Karpas-422 (cell line): ENCODE results near the gene MAGI1. TPM values are rescaled to one million over a fixed set of nuclear protein-coding genes. Genes with fewer than 3 reads are reported as not detected.

Experiments
- DNase-seq: peaks from one replicate; pipeline ENCODE4 v3.0.0-alpha.2; 2015
- H2AFZ ChIP-seq: fragments of 200-600 bp; sonication (generic); 2 replicates; pipeline ENCODE4 v1.6.1; 2014; ENCODE audit warnings: antibody characterized with exemption, low read length, mixed read lengths
- H3K27ac ChIP-seq: fragments of 200-600 bp; sonication (generic); 2 replicates; pipeline ENCODE4 v1.5.1; 2014; ENCODE audit warnings: mild to moderate bottlenecking, low read length, moderate library complexity
- H3K27me3 ChIP-seq: fragments of 200-600 bp; sonication (generic); 2 replicates; pipeline ENCODE4 v1.6.1; 2014; ENCODE audit warnings: low read length, mixed read lengths
- H3K36me3 ChIP-seq: fragments of 200-600 bp; sonication (generic); 2 replicates; pipeline ENCODE4 v1.6.1; 2014; ENCODE audit warnings: low read length, mixed read lengths; ENCODE audit not compliant: insufficient read depth
- H3K4me1 ChIP-seq: fragments of 200-600 bp; sonication (generic); 2 replicates; pipeline ENCODE4 v1.6.1; 2014; ENCODE audit warnings: mild to moderate bottlenecking, low read length, mixed read lengths
- H3K4me2 ChIP-seq: fragments of 200-600 bp; sonication (generic); 2 replicates; pipeline ENCODE4 v1.6.1; 2014; ENCODE audit warnings: low read length, low read depth, mild to moderate bottlenecking; ENCODE audit not compliant: poor library complexity, severe bottlenecking
- H3K4me3 ChIP-seq: fragments of 200-600 bp; sonication (generic); 2 replicates; pipeline ENCODE4 v1.5.1; 2014; ENCODE audit warnings: mild to moderate bottlenecking, antibody characterized with exemption, low read length, mixed read lengths
- H3K79me2 ChIP-seq: fragments of 200-600 bp; sonication (generic); 2 replicates; pipeline ENCODE4 v1.6.1; 2014; ENCODE audit warnings: mild to moderate bottlenecking, low read length, mixed read lengths
- H3K9ac ChIP-seq: fragments of 200-600 bp; sonication (generic); 2 replicates; pipeline ENCODE4 v1.6.0; 2014; ENCODE audit warnings: low read length
- H3K9me2 ChIP-seq: fragments of 200-600 bp; sonication (generic), shearing (Covaris generic); replicated peaks from 2 replicates; pipeline ENCODE4 v1.6.0; 2014; ENCODE audit warnings: mild to moderate bottlenecking, low read length, moderate library complexity; ENCODE audit not compliant: insufficient read depth
- H3K9me3 ChIP-seq: fragments of 300-700, 200-600 bp; sonication (generic); 2 replicates; pipeline ENCODE4 v1.6.1; 2014; ENCODE audit warnings: low read length, mixed read lengths
- H4K20me1 ChIP-seq: fragments of 200-600 bp; sonication (generic); 2 replicates; pipeline ENCODE4 v1.6.1; 2014; ENCODE audit warnings: mild to moderate bottlenecking, antibody characterized with exemption, low read length, low read depth; ENCODE audit not compliant: insufficient read depth
- total RNA-seq: library from RNA; depleted of rRNA; stranded (reverse); fragments of >200 nt; shearing (Covaris generic); gene quantifications from 2 replicates; pipeline ENCODE4 v1.2.3, GENCODE V29; 2014; ENCODE audit warnings: low replicate concordance

Gene MAGI1
- total RNA-seq, 1 experiment from 2014 or later = 0.71 TPM

DNA sequence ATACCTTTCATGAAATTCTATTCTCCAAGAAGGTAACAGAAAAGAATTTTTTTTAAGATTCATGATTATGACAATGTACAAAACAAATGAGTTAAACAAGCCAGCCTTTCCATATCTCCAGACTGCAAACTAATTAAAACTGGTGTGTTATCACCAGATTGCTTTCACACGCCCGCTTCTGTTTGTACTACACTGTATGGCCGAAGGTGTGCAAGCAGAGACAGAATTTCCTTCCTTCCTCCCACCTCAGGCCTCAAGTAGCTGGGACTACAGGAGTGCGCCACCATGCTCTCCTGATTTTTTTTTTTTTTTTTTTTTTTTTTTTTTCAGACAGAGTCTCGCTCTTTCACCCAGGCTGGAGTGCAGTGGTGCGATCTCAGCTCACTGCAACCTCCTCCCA, 400.4 kb downstream of the MAGI1 start:
- Histone ChIP-seq H3K9me2 (no peaks in the 10 kb centered on the region), H3K4me2 (no peak overlapping the region), H3K79me2 (no peaks in the 10 kb centered on the region), H3K36me3 (no peaks in the 10 kb centered on the region), H3K9ac (no peak overlapping the region), H3K9me3 (no peaks in the 10 kb centered on the region), H3K27me3 (no peaks in the 10 kb centered on the region), H2AFZ (no peak overlapping the region), H3K4me1 (no peaks in the 10 kb centered on the region), H3K27ac (no peak overlapping the region), H3K4me3 (no peak overlapping the region), H4K20me1 (no peaks in the 10 kb centered on the region)
- DNase-seq = no peak

DNA sequence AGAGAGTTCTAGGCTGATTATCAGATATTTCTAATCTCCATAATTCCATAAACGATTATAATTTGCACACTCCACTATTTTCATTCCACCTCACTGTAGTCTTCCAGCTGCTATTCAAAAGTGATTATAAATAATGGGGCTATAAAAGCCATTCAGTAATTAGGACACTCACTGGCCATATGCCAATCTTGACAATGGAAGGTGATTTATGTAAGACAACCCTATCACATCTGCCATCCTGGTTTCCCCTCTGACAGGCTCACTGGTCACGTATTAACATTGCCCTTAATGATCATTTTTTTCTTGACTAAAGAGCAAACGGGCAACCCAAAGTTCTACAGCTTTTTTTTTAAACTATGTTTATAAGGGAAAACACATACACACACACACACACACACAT, 402.4 kb downstream of the MAGI1 start:
- no peak overlapping the region for H3K27ac ChIP-seq
- H3K4me3 ChIP-seq = no peak overlapping the region
- H3K36me3 ChIP-seq = no peaks in the 10 kb centered on the region
- no peaks in the 10 kb centered on the region for H4K20me1 ChIP-seq
- no peaks in the 10 kb centered on the region for H3K9me3 ChIP-seq
- H3K27me3 ChIP-seq = no peaks in the 10 kb centered on the region
- H3K9ac ChIP-seq = no peak overlapping the region
- no peaks in the 10 kb centered on the region for H3K9me2 ChIP-seq
- H3K4me2 ChIP-seq = no peak overlapping the region
- no peak for DNase-seq
- no peaks in the 10 kb centered on the region for H3K4me1 ChIP-seq
- no peaks in the 10 kb centered on the region for H3K79me2 ChIP-seq
- H2AFZ ChIP-seq = no peak overlapping the region

DNA sequence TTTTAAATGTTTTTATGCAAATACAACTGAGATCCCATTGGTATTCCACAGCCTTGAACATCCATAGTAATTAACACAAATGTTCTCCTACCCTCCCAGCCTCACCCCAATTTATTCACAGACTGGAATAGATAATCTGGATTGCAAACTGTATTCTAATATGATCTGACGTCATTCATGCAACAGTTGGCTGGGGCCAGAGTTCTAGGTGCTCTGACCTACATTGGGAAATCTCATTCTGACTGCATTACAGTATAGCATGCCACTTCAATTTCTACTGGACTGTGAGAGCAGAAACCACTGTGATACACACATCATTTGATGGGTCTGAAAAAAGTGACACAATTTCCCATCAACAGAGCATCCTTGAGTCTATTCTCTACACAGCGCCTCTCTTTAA, 403.1 kb downstream of the MAGI1 start:
- Histone ChIP-seq H3K27me3 (no peaks in the 10 kb centered on the region), H4K20me1 (no peaks in the 10 kb centered on the region), H3K36me3 (no peaks in the 10 kb centered on the region), H3K9me2 (no peaks in the 10 kb centered on the region), H3K9ac (no peak overlapping the region), H3K4me1 (no peaks in the 10 kb centered on the region), H3K9me3 (no peaks in the 10 kb centered on the region), H3K4me2 (no peak overlapping the region), H3K4me3 (no peak overlapping the region), H3K79me2 (no peaks in the 10 kb centered on the region), H3K27ac (no peak overlapping the region), H2AFZ (no peak overlapping the region)
- DNase-seq = no peak

DNA sequence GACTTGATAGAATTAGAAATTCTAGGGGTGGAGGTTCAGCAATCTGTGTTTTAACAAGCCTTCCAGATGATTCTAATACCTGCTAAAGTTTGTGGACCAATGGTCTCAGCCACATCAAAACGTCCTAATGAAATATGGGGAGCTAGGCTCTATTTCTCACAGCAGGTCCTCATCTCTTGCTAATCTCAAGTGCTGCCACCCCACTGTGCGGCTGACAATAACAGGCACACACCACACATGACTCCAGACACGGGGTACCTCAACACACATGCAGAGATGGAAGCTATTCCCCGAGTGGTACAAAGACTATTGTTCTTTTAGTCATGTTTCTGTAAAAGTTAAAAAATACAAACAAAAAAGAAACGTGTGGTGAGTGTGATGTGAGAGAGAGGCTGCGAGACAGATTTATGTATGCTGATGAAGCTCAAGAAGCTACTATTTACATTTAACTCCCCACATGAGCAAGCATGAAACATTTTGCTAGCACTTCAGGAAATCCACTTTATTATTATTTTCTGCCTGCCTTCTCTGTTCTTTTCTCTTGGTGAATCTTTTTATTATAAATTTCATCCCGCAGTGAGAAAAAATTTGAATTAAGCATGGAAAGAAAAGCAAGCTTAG, 405.6 kb downstream of the MAGI1 start:
- Histone ChIP-seq H3K79me2 (no peaks in the 10 kb centered on the region), H3K27ac (no peak overlapping the region), H2AFZ (no peak overlapping the region), H3K9me3 (no peaks in the 10 kb centered on the region), H3K4me1 (no peaks in the 10 kb centered on the region), H3K4me3 (no peak overlapping the region), H3K9me2 (no peaks in the 10 kb centered on the region), H3K36me3 (no peaks in the 10 kb centered on the region), H3K4me2 (no peak overlapping the region), H4K20me1 (no peaks in the 10 kb centered on the region), H3K9ac (no peak overlapping the region), H3K27me3 (no peaks in the 10 kb centered on the region)
- DNase-seq = no peak

DNA sequence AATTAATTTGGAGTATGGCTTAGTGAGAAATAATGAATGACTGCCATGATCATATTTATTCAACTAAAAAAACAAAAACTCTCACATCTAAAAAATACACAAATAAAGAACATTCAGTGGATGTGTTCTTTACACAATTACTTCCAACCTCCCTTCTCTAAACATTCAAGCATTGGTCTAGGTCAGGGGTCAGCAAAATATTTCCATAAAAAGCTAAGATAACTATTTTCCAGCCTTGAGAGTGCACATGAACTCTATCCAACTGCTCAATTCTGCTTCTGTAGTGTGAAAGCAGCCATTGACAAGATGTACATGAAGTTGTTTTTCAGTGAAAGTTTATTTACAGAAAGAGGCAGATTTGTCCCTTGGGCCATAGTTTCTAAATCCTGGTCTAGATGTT, 406.3 kb downstream of the MAGI1 start:
- Histone ChIP-seq H3K36me3 (no peaks in the 10 kb centered on the region), H3K4me1 (no peaks in the 10 kb centered on the region), H3K4me3 (no peak overlapping the region), H4K20me1 (no peaks in the 10 kb centered on the region), H3K9ac (no peak overlapping the region), H3K27me3 (no peaks in the 10 kb centered on the region), H3K27ac (no peak overlapping the region), H2AFZ (no peak overlapping the region), H3K9me3 (no peaks in the 10 kb centered on the region), H3K79me2 (no peaks in the 10 kb centered on the region), H3K4me2 (no peak overlapping the region), H3K9me2 (no peaks in the 10 kb centered on the region)
- DNase-seq = no peak

DNA sequence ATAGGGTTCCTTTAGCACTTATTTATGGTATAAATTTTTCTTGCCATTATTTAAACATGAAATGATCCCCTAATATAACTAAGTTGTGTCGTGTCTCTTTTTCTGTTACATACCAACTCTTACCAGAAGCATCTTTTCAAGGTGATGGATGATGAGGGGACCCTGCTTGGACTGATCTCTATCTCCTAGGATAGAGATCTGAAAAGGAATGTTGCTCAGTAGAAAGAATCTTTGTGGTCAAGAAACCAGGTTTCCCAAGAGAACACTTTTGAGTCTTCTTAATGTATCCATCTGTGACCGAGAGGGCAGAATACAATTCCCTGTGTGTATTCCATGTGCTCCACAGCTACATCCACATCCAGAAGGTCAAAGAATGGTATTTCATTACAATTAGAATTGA, 409.7 kb downstream of the MAGI1 start:
- no peaks in the 10 kb centered on the region for H3K9me2 ChIP-seq

DNA sequence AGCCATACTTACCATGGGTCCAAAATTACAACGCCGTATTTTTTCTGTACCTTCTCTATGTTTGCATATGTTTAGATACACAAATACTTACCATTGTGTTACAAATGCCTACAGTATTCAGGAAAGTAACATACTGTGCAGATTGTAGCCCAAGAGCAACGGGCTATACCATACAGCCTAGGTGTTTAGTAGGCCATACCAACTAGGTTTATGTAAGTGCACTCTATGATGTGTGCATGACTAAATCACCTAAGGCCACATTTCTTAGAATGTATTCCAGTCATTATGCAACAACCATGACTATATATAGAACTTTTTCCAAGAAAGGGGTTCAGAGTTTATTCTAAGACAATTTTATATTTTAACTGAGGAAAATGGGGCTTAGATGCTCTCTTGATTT, 411.7 kb downstream of the MAGI1 start:
- no peaks in the 10 kb centered on the region for H4K20me1 ChIP-seq
- H3K4me3 ChIP-seq = no peak overlapping the region
- H2AFZ ChIP-seq = no peak overlapping the region
- H3K36me3 ChIP-seq = no peaks in the 10 kb centered on the region
- no peaks in the 10 kb centered on the region for H3K27me3 ChIP-seq
- no peaks in the 10 kb centered on the region for H3K79me2 ChIP-seq
- H3K4me2 ChIP-seq = no peak overlapping the region
- H3K9me3 ChIP-seq = no peaks in the 10 kb centered on the region
- no peak overlapping the region for H3K9ac ChIP-seq
- DNase-seq = no peak
- H3K9me2 ChIP-seq = no peaks in the 10 kb centered on the region
- no peak overlapping the region for H3K27ac ChIP-seq
- no peaks in the 10 kb centered on the region for H3K4me1 ChIP-seq

More for the DNA sequence above, 409.7 kb downstream of the MAGI1 start:
- Histone ChIP-seq H3K79me2 (no peaks in the 10 kb centered on the region), H3K9me3 (no peaks in the 10 kb centered on the region), H2AFZ (no peak overlapping the region), H3K9ac (no peak overlapping the region), H3K27ac (no peak overlapping the region), H4K20me1 (no peaks in the 10 kb centered on the region), H3K36me3 (no peaks in the 10 kb centered on the region), H3K4me3 (no peak overlapping the region), H3K4me1 (no peaks in the 10 kb centered on the region), H3K4me2 (no peak overlapping the region), H3K27me3 (no peaks in the 10 kb centered on the region)
- no peak for DNase-seq

GRCh38 chr3:65625305-65625704, 413.4 kb downstream of the MAGI1 start:
- Histone ChIP-seq H3K4me2 (no peak overlapping the region), H3K9me3 (no peaks in the 10 kb centered on the region), H3K27me3 (no peaks in the 10 kb centered on the region), H3K4me1 (no peaks in the 10 kb centered on the region), H3K4me3 (no peak overlapping the region), H3K27ac (no peak overlapping the region), H3K36me3 (no peaks in the 10 kb centered on the region), H2AFZ (no peak overlapping the region), H4K20me1 (no peaks in the 10 kb centered on the region), H3K9ac (no peak overlapping the region), H3K79me2 (no peaks in the 10 kb centered on the region), H3K9me2 (no peaks in the 10 kb centered on the region)
- DNase-seq = no peak

DNA sequence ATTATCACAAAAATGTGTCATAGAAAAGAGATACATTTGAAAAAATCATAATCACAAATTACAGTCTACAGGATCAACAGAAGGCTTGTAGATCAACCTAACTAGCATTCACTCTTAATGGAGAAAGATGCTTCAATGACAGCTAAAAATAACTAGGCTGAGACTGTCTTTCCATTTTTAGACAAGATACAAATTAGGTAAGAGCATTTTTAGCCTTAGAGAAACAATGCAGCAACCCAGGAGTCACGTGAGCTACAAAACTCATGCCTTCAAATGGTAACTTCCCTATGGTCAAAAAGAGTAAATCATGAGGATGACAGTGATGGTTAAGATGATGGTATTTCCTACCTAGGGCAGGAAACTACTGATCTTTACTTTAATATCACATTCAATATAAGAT, 415.4 kb downstream of the MAGI1 start:
- no peak overlapping the region for H2AFZ ChIP-seq
- H3K4me2 ChIP-seq = no peak overlapping the region
- H3K4me1 ChIP-seq = no peaks in the 10 kb centered on the region
- H3K27me3 ChIP-seq = no peaks in the 10 kb centered on the region
- H3K9ac ChIP-seq = no peak overlapping the region
- H3K4me3 ChIP-seq = no peak overlapping the region
- no peak for DNase-seq
- H3K36me3 ChIP-seq = no peaks in the 10 kb centered on the region
- H3K9me2 ChIP-seq = no peaks in the 10 kb centered on the region
- H3K79me2 ChIP-seq = no peaks in the 10 kb centered on the region
- no peaks in the 10 kb centered on the region for H4K20me1 ChIP-seq
- H3K9me3 ChIP-seq = no peaks in the 10 kb centered on the region
- no peak overlapping the region for H3K27ac ChIP-seq
